HG02973 (cell line): ENCODE measurements around the gene PRKN.

ENCODE experiments used
- ATAC-seq: cut with Tn5 transposase; IDR thresholded peaks from one replicate; pipeline ENCODE4 v1.9.1; 2021; ENCODE audit warnings: moderate library complexity; ENCODE audit not compliant: unreplicated experiment

Gene PRKN

GRCh38 chr6:162388383-162388777, 339.2 kb downstream of the PRKN start:
- ATAC-seq = no peak

GRCh38 chr6:162387718-162388382, 339.7 kb downstream of the PRKN start:
- no peak for ATAC-seq

GRCh38 chr6:162385980-162386379, 341.6 kb downstream of the PRKN start:
- no peak for ATAC-seq

GRCh38 chr6:162379757-162380409, 347.7 kb downstream of the PRKN start:
- ATAC-seq = no peak

GRCh38 chr6:162377735-162378134, 349.8 kb downstream of the PRKN start:
- ATAC-seq = no peak

GRCh38 chr6:162373868-162374267, 353.7 kb downstream of the PRKN start:
- no peak for ATAC-seq

- no peak for ATAC-seq
Observed at GRCh38 chr6:162373192-162373591, 354.4 kb downstream of the PRKN start.

GRCh38 chr6:162372106-162372505, 355.5 kb downstream of the PRKN start:
- ATAC-seq = no peak

- no peak for ATAC-seq
Observed at GRCh38 chr6:162371121-162371520, 356.4 kb downstream of the PRKN start.

- no peak for ATAC-seq
Observed at GRCh38 chr6:162369091-162369490, 358.5 kb downstream of the PRKN start.

- no peak for ATAC-seq
Observed at GRCh38 chr6:162364488-162364887, 363.1 kb downstream of the PRKN start.

GRCh38 chr6:162363757-162364156, 363.8 kb downstream of the PRKN start:
- no peak for ATAC-seq

GRCh38 chr6:162360901-162361567, 366.5 kb downstream of the PRKN start:
- no peak for ATAC-seq

- no peak for ATAC-seq
Observed at GRCh38 chr6:162358625-162359024, 368.9 kb downstream of the PRKN start.

GRCh38 chr6:162345051-162345511, 382.5 kb downstream of the PRKN start:
- ATAC-seq = no peak

- no peak for ATAC-seq
Observed at GRCh38 chr6:162344646-162345010, 382.9 kb downstream of the PRKN start.

GRCh38 chr6:162343936-162344645, 383.5 kb downstream of the PRKN start:
- ATAC-seq = no peak

GRCh38 chr6:162343198-162343935, 384.2 kb downstream of the PRKN start:
- ATAC-seq = no peak

- ATAC-seq = no peak
Observed at GRCh38 chr6:162337412-162337811, 390.2 kb downstream of the PRKN start.

- ATAC-seq = no peak
Observed at GRCh38 chr6:162336359-162336758, 391.2 kb downstream of the PRKN start.

- ATAC-seq = no peak
Observed at GRCh38 chr6:162332365-162332764, 395.2 kb downstream of the PRKN start.
